Neuron (in vitro differentiated cells): ENCODE results near the gene GLRX.

Experiments
- H2AFZ ChIP-seq: one replicate; pipeline ENCODE4 v1.6.1; 2013; ENCODE audit warnings: low read depth, mild to moderate bottlenecking, inconsistent platforms, low read length, moderate library complexity
- H3K27me3 ChIP-seq: one replicate; pipeline ENCODE4 v1.6.1; 2013; ENCODE audit warnings: low read length; ENCODE audit not compliant: insufficient read depth
- H3K36me3 ChIP-seq: one replicate; pipeline ENCODE4 v1.6.1; 2013; ENCODE audit warnings: low read length; ENCODE audit not compliant: insufficient read depth
- H3K4me1 ChIP-seq: one replicate; pipeline ENCODE4 v1.6.1; 2013; ENCODE audit warnings: low read length; ENCODE audit not compliant: insufficient read depth
- H3K4me3 ChIP-seq: 2 replicates; pipeline ENCODE4 v1.5.1; 2013; ENCODE audit warnings: mild to moderate bottlenecking, low read length, moderate library complexity
- H3K9me3 ChIP-seq: one replicate; pipeline ENCODE4 v1.6.1; 2013; ENCODE audit warnings: low read length

Gene GLRX

DNA sequence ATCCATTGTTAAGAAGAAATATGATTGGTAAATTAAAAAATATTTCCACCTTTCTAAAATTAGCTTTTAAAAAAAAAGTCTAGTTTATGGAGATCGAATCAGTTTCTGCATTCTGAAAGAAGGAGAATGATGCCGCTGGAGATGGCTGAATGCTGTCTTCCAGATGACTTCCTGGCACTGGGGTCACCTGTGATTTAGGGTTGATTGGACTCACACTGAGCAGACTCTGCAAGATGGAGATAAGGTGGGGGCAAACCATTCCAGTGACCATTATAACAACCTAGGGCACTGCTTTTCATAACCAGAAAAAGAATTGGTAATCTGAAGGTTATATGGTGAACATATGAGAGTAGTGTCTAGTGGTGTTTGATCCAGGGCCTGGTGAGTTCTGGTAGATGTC, 50.6 kb downstream of the GLRX start:
- Histone ChIP-seq H3K27me3 (no peaks in the 10 kb centered on the region), H3K4me3 (no peak overlapping the region), H2AFZ (no peak overlapping the region), H3K36me3 (peaks cover 78% of the 10 kb centered on the region), H3K9me3 (no peaks in the 10 kb centered on the region), H3K4me1 (no peaks in the 10 kb centered on the region)

DNA sequence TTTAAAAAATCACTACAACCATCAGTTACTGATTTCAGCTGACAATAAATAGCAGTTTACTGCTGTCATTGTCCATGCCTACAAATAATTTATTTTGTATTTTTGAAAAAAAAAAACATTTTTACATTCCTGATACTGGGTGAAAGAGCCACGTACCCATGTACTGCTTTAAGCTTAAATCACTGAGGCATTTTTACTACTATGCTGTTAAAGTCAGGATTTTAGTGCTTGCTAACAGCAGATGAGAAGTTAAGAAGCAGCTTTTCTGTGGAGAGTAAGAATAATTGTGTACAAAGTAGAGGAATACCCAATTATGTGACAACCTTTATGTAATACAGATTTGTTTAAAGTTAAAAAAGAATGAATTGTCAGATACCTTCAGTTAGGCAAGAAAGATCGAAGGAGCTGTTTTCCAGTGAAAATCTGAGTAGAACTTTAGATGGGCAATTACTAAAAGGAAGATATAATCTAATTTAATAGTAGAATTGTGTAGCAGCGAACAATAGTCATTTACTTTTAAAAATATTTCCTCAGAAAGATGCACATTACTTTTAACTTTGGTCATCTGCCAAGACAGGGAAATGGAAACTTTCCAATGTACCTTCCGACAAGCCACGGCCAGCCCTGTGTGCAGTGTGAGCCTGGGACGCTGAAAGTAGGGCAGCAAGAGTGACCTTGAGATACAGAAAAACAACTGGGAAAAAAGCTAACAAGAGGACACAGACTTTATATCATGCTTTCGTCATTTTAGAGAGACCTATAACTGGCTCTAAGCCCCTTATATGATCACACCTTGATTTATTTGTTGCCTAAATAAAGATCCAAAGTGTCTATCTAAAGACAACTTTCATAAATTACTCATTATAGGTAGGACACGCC, 51.5 kb downstream of the GLRX start:
- Histone ChIP-seq H3K9me3 (no peaks in the 10 kb centered on the region), H3K4me1 (no peaks in the 10 kb centered on the region), H3K27me3 (no peaks in the 10 kb centered on the region), H3K4me3 (no peak overlapping the region), H3K36me3 (peaks cover 79% of the 10 kb centered on the region), H2AFZ (no peak overlapping the region)

DNA sequence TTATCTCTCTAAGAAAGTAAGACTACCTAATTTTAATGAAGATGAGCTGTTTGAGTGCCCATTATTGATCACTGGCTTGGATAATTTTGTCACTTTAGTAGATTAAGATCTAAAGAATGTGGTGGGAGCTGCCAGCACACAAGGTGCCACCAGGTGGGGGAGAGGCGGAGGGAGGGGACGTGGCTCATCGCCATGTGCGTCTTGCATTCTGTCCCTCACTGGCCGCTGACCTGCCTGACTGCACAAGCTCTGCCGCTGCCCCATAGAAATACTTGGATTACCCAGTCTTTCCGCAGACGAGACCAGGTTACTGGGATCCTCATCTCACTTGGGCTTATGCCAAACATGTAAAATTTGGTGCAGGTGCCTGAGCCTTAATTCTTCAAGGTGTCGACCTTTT, 53.8 kb downstream of the GLRX start:
- Histone ChIP-seq H2AFZ (no peak overlapping the region), H3K27me3 (no peaks in the 10 kb centered on the region), H3K4me3 (no peak overlapping the region), H3K4me1 (no peaks in the 10 kb centered on the region), H3K36me3 (peaks cover 90% of the 10 kb centered on the region), H3K9me3 (no peaks in the 10 kb centered on the region)

DNA sequence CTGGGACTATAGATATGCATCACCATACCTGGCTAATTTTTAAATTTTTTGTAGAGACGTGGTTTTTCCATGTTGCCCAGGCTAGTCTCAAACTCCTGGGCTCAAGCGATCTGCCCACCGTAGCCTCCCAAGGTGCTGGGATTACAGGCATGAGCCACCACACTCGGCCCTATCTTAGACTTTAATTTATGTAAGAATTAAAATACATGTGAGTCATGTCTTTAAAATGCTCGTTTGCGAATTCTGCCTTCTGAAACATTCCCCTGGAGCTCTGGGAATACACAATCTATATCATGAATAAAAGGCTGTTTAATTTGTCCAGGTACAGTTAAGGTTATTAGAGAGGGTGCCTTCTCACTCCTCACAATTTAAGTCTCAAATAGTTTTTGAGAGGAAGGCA, 58.6 kb downstream of the GLRX start:
- no peaks in the 10 kb centered on the region for H3K4me1 ChIP-seq
- H3K4me3 ChIP-seq: no peak overlapping the region
- H3K9me3 ChIP-seq: no peaks in the 10 kb centered on the region
- H2AFZ ChIP-seq: no peak overlapping the region
- H3K36me3 ChIP-seq: peaks cover 78% of the 10 kb centered on the region
- H3K27me3 ChIP-seq: no peaks in the 10 kb centered on the region
